GM18858 (cell line): ENCODE measurements around the gene ALX3.

Source experiments
- ATAC-seq: cut with Tn5 transposase; IDR thresholded peaks from one replicate; pipeline ENCODE4 v1.9.1; 2021; ENCODE audit not compliant: unreplicated experiment

Gene ALX3

GRCh38 chr1:110067479-110067892 lies 3.0 kb downstream of the ALX3 start:
- no peak for ATAC-seq

DNA sequence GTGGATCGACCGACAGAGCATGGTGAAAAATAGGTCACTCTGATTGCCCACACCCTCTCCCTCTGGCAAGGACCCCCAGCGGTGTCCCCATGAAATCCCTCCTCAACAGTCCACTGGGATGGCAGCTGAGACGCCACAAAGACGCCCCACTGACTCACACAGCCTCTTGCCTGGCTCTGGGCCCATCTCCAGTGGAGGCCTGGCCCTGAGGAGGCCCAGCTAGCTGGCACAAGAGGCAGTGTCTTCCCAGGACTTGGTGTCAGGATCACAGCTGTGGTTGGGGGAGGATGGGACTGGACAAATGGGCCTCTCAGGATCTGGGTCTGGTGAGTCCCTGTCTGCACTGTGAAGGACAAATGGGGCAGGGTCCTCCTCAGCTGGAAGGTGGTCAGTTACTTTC lies 4.6 kb downstream of the ALX3 start:
- ATAC-seq, result no peak

DNA sequence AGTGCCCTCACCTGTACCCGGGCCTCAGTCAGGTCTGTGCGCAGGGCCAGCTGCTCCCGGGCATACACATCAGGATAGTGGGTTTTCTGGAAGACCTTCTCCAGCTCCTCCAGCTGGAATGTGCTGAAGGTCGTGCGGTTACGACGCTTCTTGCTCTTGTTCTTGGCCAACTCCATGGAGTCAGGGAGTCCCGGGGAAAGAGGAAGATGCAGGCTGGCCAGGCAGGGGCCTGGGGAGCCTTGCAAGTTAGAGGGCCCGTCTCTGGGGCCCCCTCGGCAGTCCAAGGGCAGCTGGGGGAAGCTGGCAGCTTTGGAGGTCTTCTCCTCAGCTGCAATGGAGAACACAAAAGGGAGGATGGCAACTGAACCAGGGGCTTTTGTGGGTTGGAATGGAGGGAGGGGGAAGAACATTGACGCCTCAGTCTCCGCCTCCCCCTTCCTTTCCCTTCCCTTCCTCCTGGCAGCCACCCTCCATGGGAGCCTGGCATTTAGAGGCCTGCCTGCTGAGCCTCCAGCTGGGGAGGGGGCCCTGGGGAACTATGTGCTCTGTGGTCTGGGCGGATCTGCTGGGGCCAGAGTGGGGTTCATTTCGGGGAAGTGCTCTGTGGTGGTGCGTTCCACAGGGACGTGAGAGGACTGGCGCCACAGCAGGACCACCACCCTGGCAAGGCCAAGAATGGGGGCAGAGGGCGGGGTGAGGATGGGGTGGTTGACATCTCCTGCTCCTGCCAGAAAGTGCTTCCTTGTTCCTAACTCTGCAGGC lies 5.7 kb downstream of the ALX3 start:
- no peak for ATAC-seq

- no peak for ATAC-seq
These were observed 6.7 kb downstream of the ALX3 start for GRCh38 chr1:110063781-110064180.

DNA sequence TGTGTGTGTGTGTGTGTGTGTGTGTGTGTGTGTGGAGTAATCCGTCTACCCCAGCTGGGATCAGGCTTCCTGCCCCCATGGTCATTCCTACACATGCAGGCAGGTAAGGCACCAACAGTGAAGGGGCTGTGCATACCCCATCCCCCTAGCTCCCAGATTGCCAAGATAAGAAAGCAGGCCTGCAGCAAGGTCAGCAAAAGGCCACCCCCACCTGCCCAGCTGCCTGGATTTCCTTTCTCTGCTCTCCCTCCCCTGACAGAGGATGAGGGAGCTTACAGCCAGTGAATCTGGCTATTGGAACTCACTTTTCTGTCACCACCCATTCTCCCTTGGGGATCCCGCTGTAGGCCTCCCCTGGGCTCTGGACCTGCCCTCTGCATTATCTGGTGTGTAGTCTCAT lies 7.9 kb downstream of the ALX3 start:
- no peak for ATAC-seq

DNA sequence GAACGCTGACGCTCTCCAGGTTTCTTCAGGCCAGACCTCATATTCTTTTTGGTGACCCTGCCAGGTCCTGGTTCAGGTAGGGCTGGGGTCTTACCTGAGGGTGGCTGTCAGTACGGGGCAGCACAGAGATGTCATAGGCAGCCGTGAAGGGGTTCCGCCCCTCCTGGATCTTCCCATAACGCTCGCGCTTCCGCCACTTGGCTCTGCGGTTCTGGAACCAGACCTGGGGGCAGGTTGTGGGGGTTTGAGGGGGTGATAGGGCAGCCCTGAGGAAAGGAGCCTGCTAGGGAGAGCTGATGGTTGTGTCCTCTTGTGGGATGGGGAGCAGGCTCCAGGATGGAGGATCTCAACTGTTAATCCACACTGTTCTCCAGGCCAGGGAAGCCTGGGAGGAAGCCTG lies 9.1 kb downstream of the ALX3 start:
- ATAC-seq, result no peak

DNA sequence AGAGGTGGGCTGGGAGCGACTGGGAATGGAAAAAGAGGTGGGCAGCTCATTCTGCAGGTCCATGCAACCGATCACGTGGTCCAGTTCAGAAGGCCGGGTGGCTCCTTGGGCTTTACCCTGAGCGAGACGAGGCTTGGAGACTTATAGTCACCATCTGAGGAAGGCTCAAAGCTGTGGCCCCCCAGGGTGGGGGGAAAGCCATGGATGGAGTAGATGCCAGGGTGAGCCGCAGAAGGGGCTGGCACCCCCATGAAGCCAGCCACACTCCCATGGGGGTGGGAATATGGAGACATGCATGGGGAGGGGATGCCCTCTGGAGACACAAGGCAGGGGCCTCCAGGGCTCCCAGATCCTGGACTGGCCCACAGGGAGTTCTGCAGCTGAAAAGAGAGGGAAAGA lies 9.8 kb downstream of the ALX3 start:
- no peak for ATAC-seq

- ATAC-seq, result no peak
These were observed 10.3 kb downstream of the ALX3 start for GRCh38 chr1:110060034-110060661.

GRCh38 chr1:110059133-110059863 lies 11.2 kb downstream of the ALX3 start:
- no peak for ATAC-seq

- ATAC-seq, result no peak
These were observed 11.9 kb downstream of the ALX3 start for GRCh38 chr1:110058591-110058990.

GRCh38 chr1:110057963-110058518 lies 12.4 kb downstream of the ALX3 start:
- no peak for ATAC-seq

DNA sequence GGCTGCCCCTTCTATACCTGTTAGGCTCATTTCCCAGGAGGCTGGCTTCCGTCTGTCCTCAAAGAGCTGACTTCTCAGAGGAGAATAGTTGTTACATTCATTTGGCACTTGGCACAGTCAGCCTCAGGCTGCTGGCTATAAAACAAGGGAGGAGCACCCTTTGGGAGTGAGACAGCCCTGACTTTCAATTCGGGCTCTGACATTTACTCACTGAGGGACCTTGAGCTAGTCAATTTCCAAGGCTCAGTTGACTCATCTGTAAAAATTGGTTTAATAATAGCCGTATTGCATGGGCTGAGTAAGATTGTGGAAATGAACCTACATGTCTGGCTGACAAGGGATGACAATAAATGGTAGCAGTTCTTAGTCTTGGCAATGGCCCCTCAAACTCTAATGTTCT lies 13.7 kb downstream of the ALX3 start:
- ATAC-seq, result no peak

DNA sequence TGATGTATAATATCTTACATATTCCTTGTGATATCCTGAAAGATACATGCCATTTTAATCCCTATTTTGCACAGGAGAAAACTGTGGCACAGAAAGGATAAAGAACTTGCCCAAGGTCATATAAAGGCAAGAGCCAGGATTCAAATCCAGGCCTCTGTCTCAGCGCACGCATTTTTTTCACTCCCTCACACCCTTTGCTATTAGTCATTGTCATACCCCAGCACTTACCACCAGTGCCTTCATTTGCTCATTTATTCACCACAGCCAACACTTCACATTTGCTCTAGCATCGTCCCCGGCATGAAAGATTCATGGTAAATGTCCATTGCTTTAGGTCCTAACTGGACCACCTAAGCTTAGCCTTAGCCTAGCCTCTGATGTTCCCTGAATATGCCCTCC lies 14.2 kb downstream of the ALX3 start:
- no peak for ATAC-seq

- no peak for ATAC-seq
These were observed 14.8 kb downstream of the ALX3 start for GRCh38 chr1:110055493-110056284.

DNA sequence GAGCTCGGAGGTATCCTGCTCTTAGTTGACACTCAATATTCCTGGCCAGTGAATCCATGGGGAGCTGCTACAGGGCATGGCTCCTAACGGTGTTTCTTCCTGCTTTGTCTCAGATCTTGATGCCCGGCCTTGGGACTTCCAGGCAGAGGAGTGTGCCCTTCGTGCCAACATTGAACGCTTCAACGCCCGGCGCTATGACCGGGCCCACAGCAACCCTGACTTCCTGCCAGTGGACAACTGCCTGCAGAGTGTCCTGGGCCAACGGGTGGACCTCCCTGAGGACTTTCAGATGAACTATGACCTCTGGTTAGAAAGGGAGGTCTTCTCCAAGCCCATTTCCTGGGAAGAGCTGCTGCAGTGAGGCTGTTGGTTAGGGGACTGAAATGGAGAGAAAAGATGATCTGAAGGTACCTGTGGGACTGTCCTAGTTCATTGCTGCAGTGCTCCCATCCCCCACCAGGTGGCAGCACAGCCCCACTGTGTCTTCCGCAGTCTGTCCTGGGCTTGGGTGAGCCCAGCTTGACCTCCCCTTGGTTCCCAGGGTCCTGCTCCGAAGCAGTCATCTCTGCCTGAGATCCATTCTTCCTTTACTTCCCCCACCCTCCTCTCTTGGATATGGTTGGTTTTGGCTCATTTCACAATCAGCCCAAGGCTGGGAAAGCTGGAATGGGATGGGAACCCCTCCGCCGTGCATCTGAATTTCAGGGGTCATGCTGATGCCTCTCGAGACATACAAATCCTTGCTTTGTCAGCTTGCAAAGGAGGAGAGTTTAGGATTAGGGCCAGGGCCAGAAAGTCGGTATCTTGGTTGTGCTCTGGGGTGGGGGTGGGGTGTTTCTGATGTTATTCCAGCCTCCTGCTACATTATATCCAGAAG lies 16.7 kb downstream of the ALX3 start:
- ATAC-seq, result no peak

GRCh38 chr1:110051262-110051648 lies 19.2 kb downstream of the ALX3 start:
- ATAC-seq, result no peak

GRCh38 chr1:110050602-110051261 lies 19.7 kb downstream of the ALX3 start:
- ATAC-seq, result no peak

DNA sequence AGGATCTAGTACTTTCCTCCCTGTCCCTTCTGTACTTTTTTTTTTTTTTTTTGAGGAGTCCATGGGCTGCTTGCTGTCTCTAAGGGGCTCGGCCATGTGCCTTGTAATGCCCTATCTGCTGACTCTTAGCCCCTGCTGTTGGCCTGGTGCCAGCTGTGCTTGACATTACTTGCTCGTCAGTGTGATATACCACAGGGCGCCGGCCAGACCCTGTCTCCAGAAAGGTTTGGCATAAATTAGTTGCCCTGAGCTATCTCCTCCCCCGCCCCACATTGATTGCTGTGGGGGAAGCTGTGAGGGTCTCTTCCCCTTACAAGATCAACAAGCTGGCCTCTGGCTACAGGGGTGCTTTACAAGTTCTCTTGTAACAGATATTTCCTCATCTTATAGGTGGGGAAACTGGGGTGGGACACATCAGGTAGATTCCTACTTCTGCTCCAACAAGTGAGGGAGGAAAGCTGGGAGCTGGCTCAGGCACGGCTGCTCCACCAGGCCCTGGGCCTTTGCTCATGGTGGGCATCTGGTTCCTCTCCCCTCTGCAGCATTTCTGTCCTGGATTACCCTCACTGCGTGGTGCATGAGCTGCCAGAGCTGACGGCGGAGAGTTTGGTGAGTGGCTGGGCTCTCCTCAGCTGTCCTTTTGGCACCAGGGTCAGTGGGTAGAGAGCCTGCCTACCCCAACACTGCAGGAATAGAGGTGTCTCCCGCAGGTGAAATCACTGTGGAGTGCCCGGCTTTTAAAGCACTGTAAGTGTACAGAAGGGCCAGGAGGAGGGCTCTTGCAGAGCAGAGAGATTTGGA lies 20.5 kb downstream of the ALX3 start:
- no peak for ATAC-seq
